ENCODE results near the gene PTCH2. TPM values are rescaled to one million over a fixed set of nuclear protein-coding genes. Genes with fewer than 3 reads are reported as not detected.

The PTCH2 gene
- total RNA-seq, 1 experiment from 2014 or later: 0.74 TPM

DNA sequence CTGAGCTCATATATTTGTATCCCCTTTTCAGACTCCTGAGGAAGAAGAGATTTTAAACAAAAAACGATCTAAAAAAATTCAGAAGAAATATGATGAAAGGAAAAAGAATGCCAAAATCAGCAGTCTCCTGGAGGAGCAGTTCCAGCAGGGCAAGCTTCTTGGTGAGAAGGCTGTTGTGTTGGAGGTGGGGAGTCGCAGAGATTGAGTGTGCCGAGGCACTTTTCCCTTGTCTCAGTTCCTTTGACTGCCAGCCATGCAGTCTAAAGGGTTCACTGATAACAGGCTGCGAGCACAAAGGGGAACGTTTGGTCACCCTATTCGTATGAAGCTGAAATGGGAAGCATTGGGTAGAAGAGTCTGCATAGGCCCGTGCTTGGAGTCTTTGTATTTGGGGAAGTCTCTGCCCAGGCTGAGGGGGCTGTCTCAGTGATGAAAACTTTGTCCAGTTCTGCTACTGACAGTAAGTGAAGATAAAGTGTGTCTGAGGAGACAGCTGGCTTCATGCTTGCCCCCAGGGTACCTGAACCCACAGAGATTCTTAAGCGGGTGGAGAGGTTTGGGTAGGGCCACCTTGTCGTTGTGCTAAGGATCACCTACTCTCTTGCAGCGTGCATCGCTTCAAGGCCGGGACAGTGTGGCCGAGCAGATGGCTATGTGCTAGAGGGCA, 65.0 kb downstream of the PTCH2 start:
- CTCF ChIA-PET: no interaction called here
- intact Hi-C loops (cut with micrococcal nuclease; ENCODE audit: unreplicated experiment): no loop called here
- H3K36me3 ChIP-seq (ENCODE audit: control insufficient read depth, insufficient read depth, low read length): peaks cover 17% of the 10 kb centered on the region; the same call in 1 of the 2 replicates

DNA sequence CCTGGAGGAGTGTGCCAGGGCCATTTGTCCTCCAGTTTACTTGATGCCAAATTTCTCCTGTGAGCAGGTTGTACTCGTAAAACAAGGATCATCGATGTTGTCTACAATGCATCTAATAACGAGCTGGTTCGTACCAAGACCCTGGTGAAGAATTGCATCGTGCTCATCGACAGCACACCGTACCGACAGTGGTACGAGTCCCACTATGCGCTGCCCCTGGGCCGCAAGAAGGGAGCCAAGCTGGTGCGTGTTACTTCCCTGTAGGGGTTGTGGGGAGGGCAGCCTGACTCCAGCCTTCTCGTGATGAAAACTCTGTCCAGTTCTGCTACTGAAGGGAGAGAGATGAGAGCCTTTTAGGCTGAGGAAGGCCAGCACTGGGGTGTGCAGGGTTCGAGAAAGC, 65.5 kb downstream of the PTCH2 start:
- TF ChIP-seq, protein P1, sequence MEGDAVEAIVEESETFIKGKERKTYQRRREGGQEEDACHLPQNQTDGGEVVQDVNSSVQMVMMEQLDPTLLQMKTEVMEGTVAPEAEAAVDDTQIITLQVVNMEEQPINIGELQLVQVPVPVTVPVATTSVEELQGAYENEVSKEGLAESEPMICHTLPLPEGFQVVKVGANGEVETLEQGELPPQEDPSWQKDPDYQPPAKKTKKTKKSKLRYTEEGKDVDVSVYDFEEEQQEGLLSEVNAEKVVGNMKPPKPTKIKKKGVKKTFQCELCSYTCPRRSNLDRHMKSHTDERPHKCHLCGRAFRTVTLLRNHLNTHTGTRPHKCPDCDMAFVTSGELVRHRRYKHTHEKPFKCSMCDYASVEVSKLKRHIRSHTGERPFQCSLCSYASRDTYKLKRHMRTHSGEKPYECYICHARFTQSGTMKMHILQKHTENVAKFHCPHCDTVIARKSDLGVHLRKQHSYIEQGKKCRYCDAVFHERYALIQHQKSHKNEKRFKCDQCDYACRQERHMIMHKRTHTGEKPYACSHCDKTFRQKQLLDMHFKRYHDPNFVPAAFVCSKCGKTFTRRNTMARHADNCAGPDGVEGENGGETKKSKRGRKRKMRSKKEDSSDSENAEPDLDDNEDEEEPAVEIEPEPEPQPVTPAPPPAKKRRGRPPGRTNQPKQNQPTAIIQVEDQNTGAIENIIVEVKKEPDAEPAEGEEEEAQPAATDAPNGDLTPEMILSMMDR (IDR thresholded peaks at IDR 0.05): no peak
- TF ChIP-seq SIN3A (IDR thresholded peaks at IDR 0.05; ENCODE audit: borderline replicate concordance, insufficient read depth, low read depth, low read length): no peak
- TF ChIP-seq, protein P2, sequence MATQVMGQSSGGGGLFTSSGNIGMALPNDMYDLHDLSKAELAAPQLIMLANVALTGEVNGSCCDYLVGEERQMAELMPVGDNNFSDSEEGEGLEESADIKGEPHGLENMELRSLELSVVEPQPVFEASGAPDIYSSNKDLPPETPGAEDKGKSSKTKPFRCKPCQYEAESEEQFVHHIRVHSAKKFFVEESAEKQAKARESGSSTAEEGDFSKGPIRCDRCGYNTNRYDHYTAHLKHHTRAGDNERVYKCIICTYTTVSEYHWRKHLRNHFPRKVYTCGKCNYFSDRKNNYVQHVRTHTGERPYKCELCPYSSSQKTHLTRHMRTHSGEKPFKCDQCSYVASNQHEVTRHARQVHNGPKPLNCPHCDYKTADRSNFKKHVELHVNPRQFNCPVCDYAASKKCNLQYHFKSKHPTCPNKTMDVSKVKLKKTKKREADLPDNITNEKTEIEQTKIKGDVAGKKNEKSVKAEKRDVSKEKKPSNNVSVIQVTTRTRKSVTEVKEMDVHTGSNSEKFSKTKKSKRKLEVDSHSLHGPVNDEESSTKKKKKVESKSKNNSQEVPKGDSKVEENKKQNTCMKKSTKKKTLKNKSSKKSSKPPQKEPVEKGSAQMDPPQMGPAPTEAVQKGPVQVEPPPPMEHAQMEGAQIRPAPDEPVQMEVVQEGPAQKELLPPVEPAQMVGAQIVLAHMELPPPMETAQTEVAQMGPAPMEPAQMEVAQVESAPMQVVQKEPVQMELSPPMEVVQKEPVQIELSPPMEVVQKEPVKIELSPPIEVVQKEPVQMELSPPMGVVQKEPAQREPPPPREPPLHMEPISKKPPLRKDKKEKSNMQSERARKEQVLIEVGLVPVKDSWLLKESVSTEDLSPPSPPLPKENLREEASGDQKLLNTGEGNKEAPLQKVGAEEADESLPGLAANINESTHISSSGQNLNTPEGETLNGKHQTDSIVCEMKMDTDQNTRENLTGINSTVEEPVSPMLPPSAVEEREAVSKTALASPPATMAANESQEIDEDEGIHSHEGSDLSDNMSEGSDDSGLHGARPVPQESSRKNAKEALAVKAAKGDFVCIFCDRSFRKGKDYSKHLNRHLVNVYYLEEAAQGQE (IDR thresholded peaks at IDR 0.05; ENCODE audit: insufficient read depth in 1 of 2, low read depth in 2 of 2, low read length in 1 of 2): no peak
- TF ChIP-seq TCF7L2 (IDR thresholded peaks at IDR 0.05; ENCODE audit: low read depth, low read length): no peak
- TF ChIP-seq POLR2AphosphoS5 (IDR thresholded peaks at IDR 0.05; ENCODE audit: low read depth, low read length): no peak
- ChIA-PET CTCF (no interaction called here), POLR2A (interaction anchor here (0.6 kb wide), 1 partner anchor 17 kb away, joined by 10 read pairs; no protein-coding TSS in a partner anchor)
- Histone ChIP-seq H3K36me3 (ENCODE audit: control insufficient read depth, insufficient read depth, low read length) (peaks cover 17% of the 10 kb centered on the region; the same call in 1 of the 2 replicates), H3K27me3 (ENCODE audit: control insufficient read depth, insufficient read depth, low read length) (no peaks in the 10 kb centered on the region), H3K9me3 (ENCODE audit: control insufficient read depth, insufficient read depth, low read depth, low read length) (no peaks in the 10 kb centered on the region), H3K27ac (ENCODE audit: low read length) (peak overlapping the region; percentile 92), H3K4me3 (ENCODE audit: low read depth in 2 of 2, low read length in 2 of 2) (peak overlapping the region; percentile 84 to 91), H3K4me1 (ENCODE audit: control insufficient read depth, insufficient read depth, low read length) (peaks cover 10% of the 10 kb centered on the region)
- no peak for DNase-seq (ENCODE audit: low read depth, low spot score)
- intact Hi-C loops (cut with micrococcal nuclease; ENCODE audit: unreplicated experiment): no loop called here
- in situ Hi-C loops (cut with HindIII; ENCODE audit: low pct_unique_long_range_greater_than_20kb, low sequenced_read_pairs): no loop called here
- no peak for ATAC-seq
- BruUV-seq (replicated peaks): no TSS peak

More for the DNA sequence above, 65.0 kb downstream of the PTCH2 start:
- no peak overlapping the region for H3K27ac ChIP-seq (ENCODE audit: low read length)
- BruUV-seq (replicated peaks): no TSS peak
- in situ Hi-C loops (cut with HindIII; ENCODE audit: low pct_unique_long_range_greater_than_20kb, low sequenced_read_pairs): no loop called here
- H3K27me3 ChIP-seq (ENCODE audit: control insufficient read depth, insufficient read depth, low read length): no peaks in the 10 kb centered on the region
- peaks cover 10% of the 10 kb centered on the region for H3K4me1 ChIP-seq (ENCODE audit: control insufficient read depth, insufficient read depth, low read length)
- DNase-seq (ENCODE audit: low read depth, low spot score): no peak
- peak overlapping the region; percentile 5 to 84; a peak in 2 of 4 replicates for H3K4me3 ChIP-seq (ENCODE audit: low read depth in 2 of 2, low read length in 2 of 2)
- no peak for ATAC-seq
- TF ChIP-seq, protein P2 (IDR thresholded peaks at IDR 0.05; ENCODE audit: insufficient read depth in 1 of 2, low read depth in 2 of 2, low read length in 1 of 2): no peak
- TF ChIP-seq, protein P1 (IDR thresholded peaks at IDR 0.05): no peak
- TF ChIP-seq SIN3A (IDR thresholded peaks at IDR 0.05; ENCODE audit: borderline replicate concordance, insufficient read depth, low read depth, low read length) (no peak), TCF7L2 (IDR thresholded peaks at IDR 0.05; ENCODE audit: low read depth, low read length) (no peak), POLR2AphosphoS5 (IDR thresholded peaks at IDR 0.05; ENCODE audit: low read depth, low read length) (0 out of 2 replicates have a peak, but pooled peaks have one; percentile 17)
- no peaks in the 10 kb centered on the region for H3K9me3 ChIP-seq (ENCODE audit: control insufficient read depth, insufficient read depth, low read depth, low read length)
- POLR2A ChIA-PET: interaction anchor here (0.6 kb wide), 1 partner anchor 17 kb away, joined by 10 read pairs; no protein-coding TSS in a partner anchor

Data from Panc1 (cell line).